Astrocyte of the cerebellum (primary cell): Measurements from ENCODE around the gene GALP.
"Not testable (repeated sequence)": the region's sequence is repeated elsewhere in the genome, so short reads cannot be mapped to it uniquely, and the experiment has no call there.

Source experiments
- DNase-seq: peaks from one replicate; pipeline ENCODE4 v3.0.0-alpha.2; 2011; ENCODE audit warnings: low read depth
- H3K4me3 ChIP-seq: 2 replicates; pipeline ENCODE4 v1.5.1; 2011; ENCODE audit warnings: mild to moderate bottlenecking, low read depth, low read length, moderate library complexity
- CTCF ChIP-seq: IDR thresholded peaks from 2 replicates; pipeline ENCODE4 v1.5.1; 2012; ENCODE audit warnings: low read length, low read depth, moderate library complexity, mild to moderate bottlenecking; ENCODE audit errors: missing control alignments
- in situ Hi-C: cut with HindIII; loops from 2 replicates; pipeline ENCODE4 v1.10.0; 2017; ENCODE audit warnings: low sequenced_read_pairs

Gene GALP

GRCh38 chr19:56175861-56176307, at the start of gene GALP:
TSS of gene GALP (plus strand) at chr19:56176008. CDS start at chr19:56177109, 1,101 bp downstream.
- H3K4me3 ChIP-seq, in situ Hi-C loops, DNase-seq: not testable (repeated sequence)

GRCh38 chr19:56126983-56127780, 48.6 kb upstream of the GALP start:
- H3K4me3 ChIP-seq = no peak overlapping the region
- in situ Hi-C loops = no loop called here
- DNase-seq = no peak
- no peak for TF ChIP-seq CTCF

- TF ChIP-seq CTCF = no peak
- no peak overlapping the region for H3K4me3 ChIP-seq
- in situ Hi-C loops = no loop called here
- no peak for DNase-seq
These were observed 45.8 kb upstream of the GALP start for GRCh38 chr19:56130006-56130405.

GRCh38 chr19:56131651-56132050, 44.2 kb upstream of the GALP start:
- in situ Hi-C loops = no loop called here
- no peak for DNase-seq
- TF ChIP-seq CTCF = no peak
- no peak overlapping the region for H3K4me3 ChIP-seq

- no peak overlapping the region for H3K4me3 ChIP-seq
- TF ChIP-seq CTCF = no peak
- peak; percentile 20 for DNase-seq
- in situ Hi-C loops = no loop called here
These were observed 43.4 kb upstream of the GALP start for GRCh38 chr19:56132316-56132822.

- no peak for TF ChIP-seq CTCF
- DNase-seq = no peak
- no peak overlapping the region for H3K4me3 ChIP-seq
- in situ Hi-C loops = no loop called here
These were observed 41.8 kb upstream of the GALP start for GRCh38 chr19:56133858-56134653.

- in situ Hi-C loops = no loop called here
- H3K4me3 ChIP-seq = no peak overlapping the region
- no peak for DNase-seq
- no peak for TF ChIP-seq CTCF
These were observed 41.2 kb upstream of the GALP start for GRCh38 chr19:56134654-56134921.
